Inferior parietal cortex (tissue), 1 donor: ENCODE measurements around the gene DGCR8.

Experiments
- DNase-seq: peaks from one replicate; pipeline ENCODE4 v3.0.0-alpha.2; 2016; ENCODE audit errors: extremely low spot score

The DGCR8 gene

GRCh38 chr22:20052309-20053259 lies 27.5 kb upstream of the DGCR8 start:
- DNase-seq, result no peak

DNA sequence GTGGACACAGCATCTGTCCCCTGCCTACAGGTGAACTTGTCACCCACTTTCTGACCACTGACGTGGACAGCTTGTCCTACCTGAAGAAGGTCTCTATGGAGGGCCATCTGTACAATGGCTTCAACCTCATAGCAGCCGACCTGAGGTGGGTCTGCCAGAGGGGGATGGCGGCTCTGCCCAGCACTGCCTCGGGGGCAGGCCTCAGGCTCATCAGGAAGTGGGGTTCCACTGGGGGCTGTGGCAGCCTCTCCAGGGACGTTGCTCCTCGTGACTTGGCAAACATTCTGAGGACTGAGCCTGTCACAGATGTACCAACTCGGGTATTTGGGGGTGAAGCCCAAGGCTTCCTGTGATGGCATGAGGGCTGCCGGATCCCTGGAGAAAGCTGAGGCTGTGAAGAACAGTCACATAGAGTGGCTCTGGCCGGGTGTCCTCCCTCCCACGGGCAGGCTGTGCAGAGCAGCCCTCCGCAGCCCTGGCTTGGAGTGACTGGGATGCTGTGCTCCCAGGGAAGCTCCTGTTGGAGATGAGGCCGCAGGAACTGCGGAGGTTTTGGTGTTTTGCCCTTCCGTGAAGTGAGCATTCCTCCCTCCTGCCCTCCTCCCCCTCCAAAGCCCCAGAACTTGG lies 26.5 kb upstream of the DGCR8 start:
- DNase-seq, result no peak

DNA sequence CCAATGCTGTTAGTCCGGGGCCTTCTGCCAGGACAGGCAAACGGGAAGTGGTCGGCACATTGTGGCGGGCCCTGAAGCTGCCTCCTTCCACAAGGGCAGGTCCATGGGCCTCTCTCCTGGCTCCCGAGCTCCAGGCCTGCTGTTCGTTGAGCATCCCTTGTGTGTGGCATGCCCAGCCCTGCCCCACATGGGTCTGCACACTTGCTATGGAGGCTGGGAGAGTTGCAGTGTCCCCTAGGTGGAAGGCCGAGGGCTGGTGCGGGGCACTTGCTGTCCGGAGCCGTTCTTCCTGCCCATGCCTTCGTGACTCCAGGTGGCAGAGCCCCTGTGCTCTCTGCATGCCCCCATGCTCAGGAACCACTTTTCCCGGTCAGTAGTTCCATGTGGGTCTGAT lies 26.0 kb upstream of the DGCR8 start:
- no peak for DNase-seq

DNA sequence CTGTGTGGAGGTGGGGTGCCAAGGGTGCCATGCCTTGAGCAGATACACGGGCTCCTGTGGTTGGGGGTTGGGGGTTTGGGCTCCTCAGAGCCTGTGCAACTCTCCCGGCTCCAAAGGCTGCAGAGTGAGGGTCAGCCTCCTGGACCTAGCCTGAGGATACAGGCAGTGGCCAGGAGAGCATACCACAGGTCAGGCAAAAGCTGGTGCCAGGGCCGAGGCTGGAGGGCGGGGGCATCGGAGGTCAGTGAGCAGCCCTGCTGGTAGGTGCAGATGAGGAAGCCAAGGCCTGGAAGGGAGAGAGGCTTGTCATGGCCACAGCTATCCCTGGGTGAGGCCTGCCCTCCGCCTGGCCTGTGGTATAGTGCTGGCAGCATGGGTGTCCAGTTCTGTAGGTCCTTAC lies 25.6 kb upstream of the DGCR8 start:
- no peak for DNase-seq

- DNase-seq, result no peak
Observed at GRCh38 chr22:20055144-20055543, 24.9 kb upstream of the DGCR8 start.

DNA sequence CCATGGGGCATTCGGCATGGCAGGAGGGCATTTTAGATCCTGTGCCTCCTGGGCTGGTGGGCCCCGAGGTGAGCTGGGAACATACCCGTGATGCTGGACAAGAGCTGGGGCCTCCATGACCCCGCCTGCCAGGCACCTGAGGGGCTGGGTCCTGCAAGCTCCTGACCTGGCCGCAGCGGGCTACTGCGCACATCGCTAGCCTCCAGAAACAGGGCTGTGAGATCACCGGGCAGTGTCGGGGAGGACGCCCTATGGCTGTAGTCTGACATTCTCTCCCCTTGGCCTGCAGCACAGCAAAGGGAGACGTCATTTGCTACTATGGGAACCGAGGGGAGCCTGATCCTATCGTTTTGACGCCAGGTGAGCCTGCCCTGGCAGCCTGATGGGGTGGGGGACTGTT lies 24.4 kb upstream of the DGCR8 start:
- no peak for DNase-seq

DNA sequence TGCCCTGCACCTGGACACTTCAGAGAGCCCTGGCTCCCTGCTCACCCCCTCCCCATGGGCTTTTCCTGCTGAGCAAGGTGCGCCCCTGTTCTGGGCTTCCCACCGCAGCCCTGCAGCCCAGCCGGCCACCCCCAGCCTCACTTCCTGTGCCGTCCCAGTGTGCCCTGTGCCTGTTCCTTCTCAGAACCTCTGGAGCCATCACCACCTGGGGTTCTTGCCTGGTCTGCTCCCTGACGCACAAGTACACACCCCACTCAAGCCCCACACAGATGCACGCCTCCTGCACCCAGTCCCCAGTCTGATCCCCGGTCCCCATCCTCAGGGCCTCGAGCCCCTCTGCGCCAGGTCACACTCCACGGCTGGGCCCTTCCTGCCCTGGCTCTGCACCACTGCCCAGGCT lies 23.9 kb upstream of the DGCR8 start:
- no peak for DNase-seq

DNA sequence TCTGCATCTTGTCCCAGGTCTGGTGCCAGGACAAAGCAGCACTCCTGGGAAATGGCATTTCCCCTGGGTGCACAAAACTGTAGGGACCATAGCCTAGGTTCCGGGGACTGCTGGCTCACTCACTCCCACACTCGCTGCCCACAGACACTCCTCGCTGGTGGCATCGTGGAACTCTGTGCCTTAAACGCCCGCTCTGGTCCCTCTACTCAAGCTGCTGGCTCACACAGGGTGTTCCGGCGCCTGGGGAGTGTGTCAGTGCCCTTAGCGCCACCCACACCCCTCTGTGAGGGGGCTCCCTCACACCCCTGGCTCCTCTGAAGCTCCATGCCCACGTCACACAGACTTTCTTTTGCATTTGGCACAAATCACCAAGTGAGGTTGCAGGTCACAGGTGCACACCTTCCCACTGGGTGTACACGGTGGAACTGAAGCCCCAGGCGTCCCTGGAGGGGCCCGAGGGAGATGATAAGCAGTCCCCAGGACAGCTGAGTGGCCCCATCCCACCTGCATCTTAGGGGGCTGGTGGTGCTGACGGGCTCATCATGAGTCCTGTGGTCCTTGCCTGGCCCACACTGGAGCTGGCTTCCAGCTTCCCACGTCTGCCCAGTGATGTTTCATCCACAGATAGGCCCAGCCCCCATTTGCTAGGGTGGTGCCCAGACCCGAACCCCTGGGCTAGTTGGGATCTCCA lies 23.2 kb upstream of the DGCR8 start:
- no peak for DNase-seq

DNA sequence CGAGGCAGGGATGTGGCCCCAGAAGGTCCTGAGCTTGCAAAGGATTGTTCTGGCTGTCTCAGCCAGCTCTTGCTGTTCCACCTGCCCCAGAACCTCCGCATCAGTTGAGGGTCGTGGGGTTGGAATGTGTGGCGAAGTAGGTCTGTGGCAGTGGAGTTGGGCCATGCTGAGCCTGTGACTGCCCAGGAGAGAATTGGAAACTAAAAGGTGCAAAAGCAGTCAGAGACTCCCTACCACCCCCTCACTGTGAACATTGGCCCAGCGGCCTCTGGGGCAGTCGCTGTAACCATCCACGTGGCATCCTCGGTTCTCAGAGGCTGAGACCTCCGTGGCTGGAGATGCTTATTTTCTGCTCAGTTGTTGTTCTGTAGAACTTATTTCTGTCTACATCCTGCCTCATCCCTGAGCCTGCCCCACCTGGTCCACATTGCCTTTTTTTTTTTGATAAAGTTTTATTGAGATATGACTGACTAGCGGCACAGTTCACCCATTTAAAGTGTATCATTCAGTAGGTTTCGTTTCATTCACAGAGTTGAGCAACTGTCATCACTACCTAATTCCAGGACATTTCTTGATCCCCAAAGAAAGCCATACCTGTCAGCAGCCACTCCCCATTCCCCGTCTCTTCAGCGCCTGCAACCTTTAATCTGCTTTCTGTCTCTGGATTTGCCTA lies 22.3 kb upstream of the DGCR8 start:
- DNase-seq, result no peak

DNA sequence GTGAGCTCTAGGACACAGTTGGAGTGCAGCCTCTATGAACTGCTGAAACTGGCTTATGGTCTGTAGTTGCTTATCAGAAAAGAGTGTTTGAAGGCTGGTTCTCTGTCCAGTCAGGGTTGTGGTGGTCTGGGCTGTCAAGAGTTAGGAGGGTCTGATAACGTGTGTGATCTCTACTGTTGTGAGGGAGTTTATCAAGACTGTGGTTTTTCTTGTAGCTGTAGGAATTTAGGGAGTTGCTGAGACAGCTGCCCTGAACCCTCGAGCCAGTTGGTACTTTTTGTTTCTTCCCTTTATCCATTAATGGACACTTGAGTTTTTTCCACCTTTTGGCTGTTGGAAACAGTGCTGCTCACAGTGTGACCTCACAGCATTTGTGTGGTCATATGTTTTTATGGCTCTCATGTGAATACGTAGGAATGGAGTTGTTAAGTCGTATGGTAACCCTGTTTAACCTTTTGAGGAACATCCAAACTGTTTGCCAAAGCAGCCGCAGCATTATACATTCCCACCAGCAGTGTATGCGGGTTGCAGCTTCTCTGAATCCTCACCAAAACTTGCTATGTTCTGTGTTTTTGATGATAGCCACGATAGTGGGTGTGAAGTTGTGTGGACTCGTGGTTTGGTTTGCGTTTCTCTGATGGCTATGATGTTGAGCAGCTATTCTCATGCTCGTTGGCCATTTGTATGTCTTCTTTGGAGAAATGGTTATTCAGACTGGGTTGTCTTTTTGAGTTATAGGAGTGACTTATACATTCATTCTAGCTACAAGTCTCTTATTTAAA lies 20.9 kb upstream of the DGCR8 start:
- DNase-seq, result no peak

GRCh38 chr22:20060700-20061480 lies 19.2 kb upstream of the DGCR8 start:
- DNase-seq, result no peak

DNA sequence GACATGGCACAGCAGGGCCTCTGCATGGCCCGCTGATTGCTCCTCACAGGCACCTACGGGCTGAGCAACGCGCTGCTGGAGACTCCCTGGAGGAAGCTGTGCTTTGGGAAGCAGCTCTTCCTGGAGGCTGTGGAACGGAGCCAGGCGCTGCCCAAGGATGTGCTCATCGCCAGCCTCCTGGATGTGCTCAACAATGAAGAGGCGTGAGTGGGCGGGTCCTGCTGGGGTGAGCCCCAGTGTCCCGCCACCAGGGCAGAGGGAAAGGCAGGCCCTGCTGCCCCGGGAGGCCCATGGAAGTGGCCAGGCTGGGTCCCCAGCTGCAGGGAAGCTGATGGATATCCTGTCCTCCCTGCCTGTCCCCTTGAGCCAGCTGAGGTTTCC lies 18.6 kb upstream of the DGCR8 start:
- DNase-seq, result no peak

- no peak for DNase-seq
Observed at GRCh38 chr22:20062043-20062765, 17.8 kb upstream of the DGCR8 start.

DNA sequence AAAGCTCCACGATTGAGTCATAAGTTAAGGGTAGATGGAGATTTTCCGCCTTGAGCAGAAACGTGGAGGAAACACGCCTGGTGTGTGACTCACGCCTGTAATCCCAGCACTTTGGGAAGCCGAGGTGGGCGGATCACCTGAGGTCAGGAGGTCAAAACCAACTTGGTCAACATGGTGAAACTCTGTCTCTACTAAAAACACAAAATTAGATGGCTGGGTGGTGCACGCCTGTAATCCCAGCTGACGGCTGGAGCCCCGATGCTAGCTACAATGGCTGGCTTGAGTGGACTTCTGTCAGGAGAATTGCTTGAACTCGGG lies 17.3 kb upstream of the DGCR8 start:
- DNase-seq, result no peak

DNA sequence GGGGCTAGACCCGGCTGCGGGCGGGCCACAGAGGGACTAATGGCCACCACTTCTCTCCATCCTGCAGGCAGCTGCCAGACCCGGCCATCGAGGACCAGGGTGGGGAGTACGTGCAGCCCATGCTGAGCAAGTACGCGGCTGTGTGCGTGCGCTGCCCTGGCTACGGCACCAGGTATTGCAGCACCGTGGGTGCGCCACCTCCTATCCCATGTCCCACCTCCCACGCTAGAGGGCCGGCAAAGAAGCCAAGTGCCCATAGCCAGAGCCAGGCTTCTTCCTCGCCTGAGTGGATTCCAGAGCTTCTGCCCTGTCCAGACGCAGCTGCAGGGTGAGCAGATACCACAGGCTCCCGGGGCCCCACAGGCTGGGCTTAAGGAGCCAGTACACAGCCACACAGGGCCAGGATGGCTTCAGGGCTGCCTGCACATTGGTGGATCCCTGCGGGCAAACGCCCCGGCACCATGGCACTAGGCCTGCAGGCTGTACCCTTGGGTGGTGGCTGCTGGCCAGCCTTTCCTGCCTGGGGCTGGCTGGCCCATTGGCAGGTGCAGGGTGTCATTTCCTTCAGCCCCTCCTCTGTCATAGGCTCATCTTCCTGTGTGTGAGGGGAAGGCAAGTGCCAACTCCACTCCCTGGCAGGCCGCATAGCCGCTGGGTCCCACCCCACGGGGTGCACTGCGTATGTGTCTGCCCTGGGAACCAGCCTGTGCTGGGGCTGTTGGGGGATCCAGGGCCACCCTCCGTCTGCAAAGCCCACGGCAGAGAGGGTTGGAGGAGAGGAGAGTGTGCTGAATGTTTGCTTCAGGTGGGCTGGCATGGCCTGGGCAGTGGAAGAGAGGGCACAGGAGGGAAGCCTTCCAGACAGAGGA lies 16.5 kb upstream of the DGCR8 start:
- DNase-seq, result no peak

GRCh38 chr22:20064140-20064480 lies 15.9 kb upstream of the DGCR8 start:
- DNase-seq, result no peak

DNA sequence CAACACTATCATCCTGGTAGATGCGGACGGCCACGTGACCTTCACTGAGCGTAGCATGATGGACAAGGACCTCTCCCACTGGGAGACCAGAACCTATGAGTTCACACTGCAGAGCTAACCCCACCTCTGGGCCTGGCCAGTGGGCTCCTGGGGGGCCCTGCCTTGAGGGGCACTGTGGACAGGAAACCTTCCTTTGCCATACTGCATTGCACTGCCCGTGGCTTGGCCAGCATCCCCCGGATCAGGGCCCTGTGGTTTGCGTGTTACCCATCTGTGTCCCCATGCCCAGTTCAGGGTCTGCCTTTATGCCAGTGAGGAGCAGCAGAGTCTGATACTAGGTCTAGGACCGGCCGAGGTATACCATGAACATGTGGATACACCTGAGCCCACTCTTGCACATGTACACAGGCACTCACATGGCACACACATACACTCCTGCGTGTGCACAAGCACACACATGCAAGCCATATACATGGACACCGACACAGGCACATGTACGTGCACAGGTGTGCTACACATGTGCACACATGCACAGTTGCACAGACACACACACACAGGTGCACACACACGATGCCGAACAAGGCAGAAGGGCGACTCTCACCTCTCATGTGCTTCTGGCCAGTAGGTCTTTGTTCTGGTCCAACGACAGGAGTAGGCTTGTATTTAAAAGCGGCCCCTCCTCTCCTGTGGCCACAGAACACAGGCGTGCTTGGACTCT lies 15.3 kb upstream of the DGCR8 start:
- DNase-seq, result no peak

DNA sequence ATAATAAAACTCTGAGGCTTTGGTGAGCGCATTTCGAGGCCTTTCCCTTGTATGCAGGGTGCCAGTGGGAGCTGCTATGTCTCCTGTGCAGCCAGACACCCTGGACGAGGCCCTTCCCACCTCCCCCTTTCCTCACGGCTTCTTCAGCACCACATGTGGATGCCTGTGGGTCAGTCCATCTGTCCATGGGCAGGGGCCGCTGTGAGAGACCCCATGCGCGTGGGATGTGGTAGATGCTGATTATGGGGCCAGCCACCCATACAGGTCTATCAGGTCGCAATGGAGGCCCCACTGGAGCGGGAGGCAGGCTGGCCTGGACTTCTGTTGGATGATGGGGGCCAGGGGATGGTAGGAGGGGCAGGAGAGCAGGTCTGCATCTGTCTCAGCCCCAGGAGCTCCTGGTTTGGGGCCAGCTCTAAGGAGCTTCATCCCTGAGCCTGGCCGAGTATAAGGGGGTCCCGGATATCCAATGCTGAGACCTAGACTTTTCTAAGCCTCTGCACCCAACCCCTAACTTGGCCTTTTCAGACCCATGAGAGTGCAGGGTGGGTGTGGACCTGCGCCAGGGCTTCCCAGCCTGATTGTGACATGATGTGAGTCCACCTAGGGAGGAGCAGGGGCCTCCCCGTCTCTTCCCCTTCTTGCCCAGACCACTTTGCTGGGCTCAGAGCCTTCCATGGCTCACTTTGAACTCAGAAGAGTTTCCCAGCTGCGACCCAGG lies 14.0 kb upstream of the DGCR8 start:
- no peak for DNase-seq
